GM06990 (cell line): ENCODE results near the gene BSG.

Experiments used
- DNase-seq: peaks from one replicate; pipeline ENCODE4 v3.0.0-alpha.2; 2011; ENCODE audit not compliant: insufficient read length; ENCODE audit errors: extremely low read depth
- H3K27me3 ChIP-seq: replicated peaks from 2 replicates; pipeline ENCODE4 v1.6.0; 2011; ENCODE audit warnings: low read length; ENCODE audit not compliant: control insufficient read depth, insufficient read depth
- H3K36me3 ChIP-seq: 2 replicates; pipeline ENCODE4 v1.5.1; 2011; ENCODE audit warnings: low read length; ENCODE audit not compliant: control insufficient read depth, insufficient read depth
- H3K4me3 ChIP-seq: replicated peaks from 2 replicates; pipeline ENCODE4 v1.5.1; 2011; ENCODE audit warnings: low read depth, mild to moderate bottlenecking, control low read depth, low read length
- CTCF ChIP-seq: IDR thresholded peaks from 2 replicates; pipeline ENCODE4 v1.5.1; 2011; ENCODE audit warnings: low read length, control low read depth, mild to moderate bottlenecking, inconsistent platforms; ENCODE audit not compliant: insufficient read depth, poor library complexity, severe bottlenecking

Gene BSG

GRCh38 chr19:572140-572742 is at the start of gene BSG:
Gene BSG, plus strand, starts transcription at chr19:572596. Its CDS starts 39 bp downstream, at chr19:572635.
- peaks cover 6% of the 10 kb centered on the region for H3K36me3 ChIP-seq
- peak; percentile 98 for DNase-seq
- TF ChIP-seq CTCF, result no peak
- peak within 1 kb of the TSS; percentile 98 for H3K4me3 ChIP-seq
- no peaks in the 10 kb centered on the region for H3K27me3 ChIP-seq

- H3K4me3 ChIP-seq, result no peak overlapping the region
- no peak for TF ChIP-seq CTCF
- no peaks in the 10 kb centered on the region; the same call in 1 of the 2 replicates for H3K27me3 ChIP-seq
- H3K36me3 ChIP-seq, result no peaks in the 10 kb centered on the region
- DNase-seq, result no peak
Observed at GRCh38 chr19:522726-523125, 49.7 kb upstream of the BSG start.

GRCh38 chr19:524062-524674 is 48.2 kb upstream of the BSG start:
- no peak overlapping the region for H3K4me3 ChIP-seq
- no peak for DNase-seq
- no peaks in the 10 kb centered on the region; the same call in 1 of the 2 replicates for H3K27me3 ChIP-seq
- no peaks in the 10 kb centered on the region for H3K36me3 ChIP-seq
- TF ChIP-seq CTCF, result no peak

GRCh38 chr19:525029-525428 is 47.4 kb upstream of the BSG start:
- no peaks in the 10 kb centered on the region for H3K36me3 ChIP-seq
- TF ChIP-seq CTCF, result no peak
- no peak for DNase-seq
- H3K4me3 ChIP-seq, result no peak overlapping the region
- H3K27me3 ChIP-seq, result no peaks in the 10 kb centered on the region; the same call in 1 of the 2 replicates

GRCh38 chr19:525857-526419 is 46.5 kb upstream of the BSG start:
- Histone ChIP-seq H3K36me3 (no peaks in the 10 kb centered on the region), H3K27me3 (no peaks in the 10 kb centered on the region; the same call in 1 of the 2 replicates), H3K4me3 (no peak overlapping the region)
- DNase-seq, result no peak
- no peak for TF ChIP-seq CTCF
